GM12801 (cell line): ENCODE data around the gene NKD2.

Experiments
- CTCF ChIP-seq: IDR thresholded peaks from one replicate; pipeline ENCODE4 v1.5.1; 2011; ENCODE audit warnings: control low read depth; ENCODE audit not compliant: insufficient read length; ENCODE audit errors: extremely low read depth

Gene NKD2

GRCh38 chr5:1007681-1008450 lies 736 bp upstream of the NKD2 start:
- no peak for TF ChIP-seq CTCF

- TF ChIP-seq CTCF: no peak
These were observed 968 bp downstream of the NKD2 start for GRCh38 chr5:1009359-1010180.

GRCh38 chr5:1010181-1010510 lies 1.5 kb downstream of the NKD2 start:
- TF ChIP-seq CTCF: no peak

- TF ChIP-seq CTCF: no peak
These were observed 2.0 kb downstream of the NKD2 start for GRCh38 chr5:1010641-1011046.

- no peak for TF ChIP-seq CTCF
These were observed 2.6 kb downstream of the NKD2 start for GRCh38 chr5:1011226-1011631.

GRCh38 chr5:1011741-1012312 lies 3.2 kb downstream of the NKD2 start:
- no peak for TF ChIP-seq CTCF

GRCh38 chr5:1012313-1012841 lies 3.8 kb downstream of the NKD2 start:
- TF ChIP-seq CTCF: no peak
